GM21381 (cell line): ENCODE measurements around the gene ESPNL.

Source experiments
- ATAC-seq: cut with Tn5 transposase; IDR thresholded peaks from one replicate; pipeline ENCODE4 v1.9.1; 2021; ENCODE audit warnings: mild to moderate bottlenecking, moderate library complexity; ENCODE audit not compliant: unreplicated experiment

Gene ESPNL

DNA sequence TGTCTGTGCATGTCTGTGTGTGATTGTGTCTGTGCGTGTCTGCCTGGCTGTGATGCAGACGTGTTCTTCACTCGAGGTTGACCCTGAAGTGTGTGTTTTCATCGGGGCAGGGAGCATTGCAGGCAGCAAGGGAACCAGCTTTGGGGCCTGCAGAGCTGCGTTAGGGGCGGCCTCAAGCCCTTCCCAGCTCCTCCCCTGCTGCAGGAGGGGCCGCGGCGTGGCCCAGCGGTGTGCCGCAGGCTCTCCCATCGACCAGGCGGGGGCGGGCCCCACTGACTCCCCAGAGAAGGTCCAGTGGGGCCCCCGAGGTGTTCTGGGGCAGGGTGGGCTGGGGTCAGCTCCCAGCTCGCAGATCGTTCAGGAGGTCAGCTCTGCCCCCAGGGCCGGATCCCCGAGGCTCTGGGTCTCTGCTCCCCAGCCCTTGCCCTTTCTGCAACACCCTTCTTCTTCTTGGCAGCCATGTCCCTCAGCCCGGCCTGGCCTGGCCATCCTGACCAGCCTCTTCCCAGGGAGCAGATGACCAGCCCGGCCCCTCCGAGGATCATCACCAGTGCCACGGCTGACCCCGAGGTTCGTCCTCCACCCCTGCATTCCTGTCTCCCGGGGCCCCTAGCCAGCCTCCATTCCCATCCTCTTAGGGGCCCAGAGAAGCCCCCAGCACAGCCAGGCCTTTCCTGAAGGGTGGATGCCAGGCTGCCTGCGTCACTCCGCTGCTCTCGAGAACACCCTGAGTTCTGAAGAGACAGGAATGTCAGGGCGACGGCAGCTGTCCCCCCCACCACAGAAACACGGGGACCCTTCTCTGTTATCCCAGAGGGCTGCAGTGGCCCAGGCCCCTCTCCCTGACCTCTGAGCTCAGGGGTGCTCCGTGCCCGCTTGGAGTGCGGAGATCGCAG is 27.3 kb downstream of the ESPNL start:
- no peak for ATAC-seq

GRCh38 chr2:238128061-238128440 is 27.9 kb downstream of the ESPNL start:
- ATAC-seq = no peak

- ATAC-seq = no peak
These were observed 28.4 kb downstream of the ESPNL start for GRCh38 chr2:238128534-238129001.

GRCh38 chr2:238129166-238130010 is 29.2 kb downstream of the ESPNL start:
- ATAC-seq = no peak

- ATAC-seq = no peak
These were observed 30.1 kb downstream of the ESPNL start for GRCh38 chr2:238130111-238130695.

DNA sequence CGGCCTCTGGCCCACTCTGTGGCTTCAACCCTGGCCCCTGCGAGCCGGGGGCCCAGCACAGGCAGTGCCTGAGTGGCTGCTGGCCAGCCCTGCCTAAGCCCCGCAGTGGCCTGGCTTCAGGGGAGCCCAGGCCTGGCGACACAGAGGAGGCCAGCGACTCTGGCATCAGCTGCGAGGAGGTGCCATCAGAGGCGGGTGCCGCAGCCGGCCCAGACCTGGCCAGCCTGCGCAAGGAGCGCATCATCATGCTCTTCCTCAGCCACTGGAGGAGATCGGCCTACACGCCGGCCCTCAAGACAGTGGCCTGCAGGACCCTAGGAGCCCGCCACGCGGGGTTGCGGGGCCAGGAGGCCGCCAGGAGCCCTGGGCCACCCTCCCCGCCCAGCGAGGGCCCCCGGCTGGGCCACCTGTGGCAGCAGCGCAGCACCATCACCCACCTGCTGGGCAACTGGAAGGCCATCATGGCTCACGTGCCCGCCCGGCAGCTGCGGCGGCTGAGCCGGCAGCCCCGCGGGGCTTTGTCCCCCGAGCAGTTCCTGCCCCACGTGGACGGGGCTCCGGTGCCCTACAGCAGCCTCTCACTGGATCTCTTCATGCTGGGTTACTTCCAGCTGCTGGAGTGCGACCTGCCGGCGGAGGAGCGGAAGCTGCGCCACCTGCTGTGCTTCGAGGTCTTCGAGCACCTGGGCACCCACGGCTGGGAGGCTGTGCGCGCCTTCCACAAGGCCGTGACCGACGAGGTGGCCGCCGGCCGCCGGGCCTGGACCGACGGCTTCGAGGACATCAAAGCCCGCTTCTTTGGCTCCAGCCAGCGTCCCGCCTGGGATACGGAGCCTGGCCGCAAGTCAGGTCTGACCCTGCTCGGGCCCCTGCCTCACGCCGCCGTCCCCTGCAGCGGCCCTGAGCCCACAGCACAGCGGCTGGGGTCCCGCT is 30.8 kb downstream of the ESPNL start:
- ATAC-seq = no peak

- ATAC-seq = no peak
These were observed 31.8 kb downstream of the ESPNL start for GRCh38 chr2:238131761-238132462.

DNA sequence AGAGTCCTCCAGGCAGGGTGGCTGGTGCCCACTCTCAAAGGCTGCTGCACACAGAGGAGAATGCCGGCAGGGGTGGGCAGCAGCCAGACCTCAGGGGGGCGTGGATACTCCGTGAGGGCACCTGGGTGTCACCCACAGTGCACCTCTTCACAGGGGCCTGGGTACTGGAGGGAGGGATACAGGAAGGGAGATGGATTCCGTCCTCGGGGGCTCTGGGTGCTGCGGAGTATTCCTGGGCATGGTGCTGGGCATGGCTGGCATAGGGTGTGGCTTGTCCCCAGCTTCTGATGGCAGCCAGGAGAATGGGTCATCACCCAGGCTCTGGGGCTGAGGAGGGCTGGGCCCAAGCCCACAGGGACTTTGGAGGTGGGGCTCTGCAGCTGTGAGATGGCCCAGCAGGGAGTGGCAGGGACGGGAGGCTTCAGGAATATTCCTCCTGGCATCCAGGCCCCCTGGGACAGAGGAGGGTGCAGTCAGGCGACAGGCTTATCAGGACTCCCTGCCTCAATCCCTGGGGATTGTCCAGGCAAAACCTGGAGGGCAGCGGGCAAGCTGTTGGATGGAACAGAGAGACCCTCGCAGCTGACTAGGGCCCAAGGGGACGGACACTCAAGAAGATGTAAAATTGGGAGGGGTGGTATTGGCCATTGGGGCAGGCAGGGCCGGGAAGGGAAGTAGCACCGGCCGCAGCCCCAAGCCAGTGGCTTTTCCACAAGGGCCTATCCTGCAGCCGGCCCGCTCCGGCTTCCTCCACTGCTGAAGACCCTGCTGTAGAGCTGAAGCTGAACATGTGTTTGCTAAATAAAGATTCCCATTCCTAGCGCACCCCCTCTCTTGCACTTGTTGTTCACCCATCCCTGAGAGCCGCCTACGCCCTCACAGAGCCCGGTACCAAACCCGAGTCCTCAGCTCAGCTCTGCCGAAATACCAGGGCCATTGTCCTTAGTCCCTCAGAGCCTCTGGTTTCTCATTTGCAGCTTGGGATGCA is 32.6 kb downstream of the ESPNL start:
- ATAC-seq = no peak

DNA sequence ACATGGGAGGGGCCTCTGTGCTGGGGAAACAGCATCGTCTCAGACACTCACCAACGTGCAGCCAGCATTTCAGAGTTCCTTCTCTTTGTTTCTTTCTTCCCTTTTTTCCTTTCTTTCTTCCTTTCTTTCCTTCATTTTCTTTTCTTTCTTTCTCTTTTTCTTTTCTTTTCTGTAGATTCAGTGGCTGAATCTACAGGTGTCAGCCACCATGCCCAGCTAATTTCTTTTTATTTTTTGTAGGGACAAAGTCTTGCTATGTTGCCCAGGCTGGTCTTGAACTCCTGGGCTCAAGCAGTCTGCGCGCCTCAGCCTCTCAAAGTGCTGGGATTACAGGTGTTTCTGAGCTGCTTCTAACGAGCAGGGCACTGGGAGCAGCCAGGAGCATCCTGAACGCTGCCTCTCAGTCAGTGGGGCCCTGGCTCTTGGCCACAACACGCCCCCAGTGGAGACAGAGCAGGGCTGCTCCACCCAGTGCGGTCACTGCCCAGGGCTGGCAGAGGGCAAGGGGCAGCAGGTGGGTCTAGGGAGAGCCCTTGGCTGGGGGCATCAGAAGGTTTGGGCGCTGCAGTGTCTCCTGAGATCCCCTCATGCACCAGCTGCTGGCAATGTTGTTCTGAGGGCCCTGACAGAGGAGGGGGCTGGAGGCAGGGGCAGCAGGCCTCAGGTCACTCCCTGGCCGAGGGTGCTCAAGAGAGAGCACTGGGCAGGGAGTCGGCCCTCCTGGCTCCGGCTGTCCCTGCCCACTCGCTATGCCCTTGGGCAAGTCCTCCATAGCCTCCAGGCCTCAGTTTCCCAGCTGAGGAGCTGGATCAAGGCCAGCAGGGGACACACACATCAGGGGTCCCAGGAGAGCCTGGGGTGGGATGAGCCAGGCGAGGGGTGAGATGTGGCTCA is 33.6 kb downstream of the ESPNL start:
- ATAC-seq = no peak

GRCh38 chr2:238134393-238134785 is 34.2 kb downstream of the ESPNL start:
- no peak for ATAC-seq

DNA sequence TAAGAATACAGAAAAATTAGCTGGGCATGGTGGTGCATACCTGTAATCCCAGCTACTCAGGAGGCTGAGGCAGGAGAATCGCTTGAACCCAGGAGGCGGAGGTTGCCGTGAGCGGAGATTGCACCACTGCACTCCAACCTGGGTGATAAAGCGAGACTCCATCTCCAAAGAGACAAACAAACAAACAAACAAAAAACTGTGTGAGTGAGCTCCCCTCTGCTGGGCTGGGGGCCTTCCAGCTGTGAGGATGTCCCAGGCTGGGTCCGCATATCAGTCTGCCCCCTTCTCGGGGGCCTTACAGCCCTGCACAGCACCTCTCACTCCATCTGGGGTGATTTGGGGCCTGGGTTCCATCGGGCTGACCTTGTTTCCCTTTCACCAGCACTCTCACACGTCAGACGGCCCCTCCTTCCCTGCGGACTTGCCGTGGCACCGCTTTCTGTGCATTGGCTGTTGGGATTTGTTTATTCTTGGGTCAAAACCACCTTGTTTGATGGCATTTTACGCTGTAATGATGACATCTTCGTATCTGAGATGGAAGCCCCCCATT is 35.5 kb downstream of the ESPNL start:
- no peak for ATAC-seq

- no peak for ATAC-seq
These were observed 36.8 kb downstream of the ESPNL start for GRCh38 chr2:238136820-238137537.

- no peak for ATAC-seq
These were observed 37.7 kb downstream of the ESPNL start for GRCh38 chr2:238137885-238138284.

GRCh38 chr2:238138331-238139195 is 38.4 kb downstream of the ESPNL start, which contains the start of gene KLHL30:
Gene KLHL30, plus strand, starts transcription at chr2:238138668. Its CDS starts 2,087 bp downstream, at chr2:238140755.
- no peak for ATAC-seq

GRCh38 chr2:238139196-238140039 is 39.3 kb downstream of the ESPNL start:
- ATAC-seq = no peak
